ENCODE data around the gene TNNC1. TPM values are rescaled to one million over a fixed set of nuclear protein-coding genes. Genes with fewer than 3 reads are reported as not detected.
A peak's percentile ranks its signal among the peaks of the same experiment; 100 is the strongest.

Gene TNNC1
- total RNA-seq, 1 donor from 2014 or later, result 12.4 TPM

GRCh38 chr3:52435246-52436101 is 18.4 kb downstream of the TNNC1 start:
- Histone ChIP-seq H2AFZ (ENCODE audit: low read depth, low read length) (no peak overlapping the region), H3K9me3 (ENCODE audit: insufficient read depth, low read depth, low read length) (no peaks in the 10 kb centered on the region), H3K4me2 (ENCODE audit: low read length) (no peak overlapping the region), H4K20me1 (ENCODE audit: insufficient read depth, low read length) (no peaks in the 10 kb centered on the region), H3K4me3 (ENCODE audit: insufficient read depth, low read depth, low read length) (no peak overlapping the region), H3K36me3 (ENCODE audit: insufficient read depth, low read length) (no peaks in the 10 kb centered on the region), H3K9ac (ENCODE audit: low read length) (no peak overlapping the region), H3K27ac (ENCODE audit: low read depth, low read length) (no peak overlapping the region), H3K27me3 (ENCODE audit: insufficient read depth, low read length) (peaks cover 3% of the 10 kb centered on the region), H3K4me1 (ENCODE audit: insufficient read depth, low read length) (no peaks in the 10 kb centered on the region), H3K79me2 (ENCODE audit: insufficient read depth, low read length) (no peaks in the 10 kb centered on the region)
- DNase-seq (ENCODE audit: low read depth) (no peak), FAIRE-seq (no peak)
- H3K4me3 Mint-ChIP-seq (ENCODE audit: unreplicated experiment), result no peak overlapping the region
- H3K4me1 Mint-ChIP-seq (ENCODE audit: low read depth, unreplicated experiment), result peaks cover 2% of the 10 kb centered on the region
- TF ChIP-seq CTCF (IDR thresholded peaks at IDR 0.05; ENCODE audit: insufficient read depth, low read depth, low read length) (no peak), EZH2 (IDR thresholded peaks at IDR 0.05; ENCODE audit: insufficient read depth, low read length) (no peak)
- H3K27me3 Mint-ChIP-seq (ENCODE audit: low read depth, unreplicated experiment), result peaks cover 30% of the 10 kb centered on the region
- no peak overlapping the region for H3K27ac Mint-ChIP-seq (ENCODE audit: unreplicated experiment)
- H3K36me3 Mint-ChIP-seq (ENCODE audit: low read depth, unreplicated experiment), result no peaks in the 10 kb centered on the region
- H3K9me3 Mint-ChIP-seq (ENCODE audit: unreplicated experiment), result no peaks in the 10 kb centered on the region

- Histone ChIP-seq H3K4me3 (ENCODE audit: insufficient read depth, low read depth, low read length) (no peak overlapping the region), H3K36me3 (ENCODE audit: insufficient read depth, low read length) (no peaks in the 10 kb centered on the region), H2AFZ (ENCODE audit: low read depth, low read length) (no peak overlapping the region), H3K4me1 (ENCODE audit: insufficient read depth, low read length) (peaks cover 2% of the 10 kb centered on the region), H3K27me3 (ENCODE audit: insufficient read depth, low read length) (peaks cover 3% of the 10 kb centered on the region), H3K79me2 (ENCODE audit: insufficient read depth, low read length) (no peaks in the 10 kb centered on the region), H3K9ac (ENCODE audit: low read length) (no peak overlapping the region), H3K4me2 (ENCODE audit: low read length) (no peak overlapping the region), H3K9me3 (ENCODE audit: insufficient read depth, low read depth, low read length) (no peaks in the 10 kb centered on the region), H4K20me1 (ENCODE audit: insufficient read depth, low read length) (no peaks in the 10 kb centered on the region), H3K27ac (ENCODE audit: low read depth, low read length) (no peak overlapping the region)
- Mint-ChIP-seq H3K4me3 (ENCODE audit: unreplicated experiment) (peak overlapping the region; percentile 63), H3K36me3 (ENCODE audit: low read depth, unreplicated experiment) (no peaks in the 10 kb centered on the region), H3K27ac (ENCODE audit: unreplicated experiment) (no peak overlapping the region), H3K9me3 (ENCODE audit: unreplicated experiment) (no peaks in the 10 kb centered on the region), H3K4me1 (ENCODE audit: low read depth, unreplicated experiment) (peaks cover 2% of the 10 kb centered on the region), H3K27me3 (ENCODE audit: low read depth, unreplicated experiment) (peaks cover 27% of the 10 kb centered on the region)
- TF ChIP-seq EZH2 (IDR thresholded peaks at IDR 0.05; ENCODE audit: insufficient read depth, low read length) (no peak), CTCF (IDR thresholded peaks at IDR 0.05; ENCODE audit: insufficient read depth, low read depth, low read length) (no peak)
- FAIRE-seq, result no peak
- no peak for DNase-seq (ENCODE audit: low read depth)
Measured at GRCh38 chr3:52434491-52435115, 19.2 kb downstream of the TNNC1 start.

All from astrocyte (in vitro differentiated cells and primary cell).